Measurements from ENCODE around the gene GRIK3.

GRIK3 gene

DNA sequence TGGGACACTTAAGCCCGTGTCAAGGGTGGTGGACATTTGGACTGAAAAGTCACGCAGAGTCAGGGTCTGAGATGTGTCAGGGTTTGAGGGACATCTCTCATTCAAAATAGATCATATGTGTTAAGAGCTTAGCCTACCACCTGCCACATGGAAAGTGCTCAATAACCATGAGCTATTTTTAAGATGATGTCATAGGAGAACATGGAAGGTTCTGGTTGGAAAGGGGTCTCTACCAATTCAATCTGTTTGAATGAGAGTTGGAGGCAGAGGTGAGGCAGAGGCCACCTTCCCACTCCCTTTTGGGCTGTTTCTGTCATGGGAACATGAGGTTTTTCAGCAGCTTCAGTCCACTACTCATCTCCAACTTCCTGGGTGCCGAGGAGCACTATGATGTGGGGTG, 239.9 kb downstream of the GRIK3 start:
- no peak for TF ChIP-seq REST (IDR thresholded peaks at IDR 0.05; ENCODE audit: low read depth)
- TF ChIP-seq NFIC (IDR thresholded peaks at IDR 0.05): no peak

DNA sequence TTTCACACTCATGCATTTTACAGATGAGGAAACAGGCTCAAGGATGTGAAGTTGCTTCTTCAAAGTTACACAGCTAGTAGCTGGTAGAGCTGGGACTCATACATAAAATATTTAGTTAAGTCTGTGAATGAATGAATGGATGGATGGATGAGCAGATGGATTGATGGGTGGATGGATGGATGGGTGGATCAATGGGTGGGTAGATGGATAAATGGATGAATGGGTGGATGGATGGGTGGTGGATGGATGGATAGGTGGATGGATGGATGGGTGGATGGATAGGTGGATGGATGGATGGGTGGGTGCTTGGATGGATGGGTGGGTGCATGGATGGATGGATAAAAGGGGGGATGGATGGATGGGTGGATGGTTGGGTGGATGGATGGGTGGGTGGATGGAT, 240.9 kb downstream of the GRIK3 start:
- no peak for TF ChIP-seq EGR1 (IDR thresholded peaks at IDR 0.05)
- TF ChIP-seq YY1 (IDR thresholded peaks at IDR 0.05; ENCODE audit: low read depth): no peak
- TF ChIP-seq MAX (IDR thresholded peaks at IDR 0.05): no peak
- TF ChIP-seq ZBTB7A (IDR thresholded peaks at IDR 0.05; ENCODE audit: low read depth): no peak
- no peak for TF ChIP-seq FOXM1 (IDR thresholded peaks at IDR 0.05; ENCODE audit: borderline replicate concordance, low read depth)
- TF ChIP-seq TAF1 (IDR thresholded peaks at IDR 0.05; ENCODE audit: low read depth): no peak
- no peak for TF ChIP-seq RAD21 (IDR thresholded peaks at IDR 0.05; ENCODE audit: low read depth)
- TF ChIP-seq TCF12 (IDR thresholded peaks at IDR 0.05; ENCODE audit: low read depth): no peak
- no peak for TF ChIP-seq CEBPB (IDR thresholded peaks at IDR 0.05)

DNA sequence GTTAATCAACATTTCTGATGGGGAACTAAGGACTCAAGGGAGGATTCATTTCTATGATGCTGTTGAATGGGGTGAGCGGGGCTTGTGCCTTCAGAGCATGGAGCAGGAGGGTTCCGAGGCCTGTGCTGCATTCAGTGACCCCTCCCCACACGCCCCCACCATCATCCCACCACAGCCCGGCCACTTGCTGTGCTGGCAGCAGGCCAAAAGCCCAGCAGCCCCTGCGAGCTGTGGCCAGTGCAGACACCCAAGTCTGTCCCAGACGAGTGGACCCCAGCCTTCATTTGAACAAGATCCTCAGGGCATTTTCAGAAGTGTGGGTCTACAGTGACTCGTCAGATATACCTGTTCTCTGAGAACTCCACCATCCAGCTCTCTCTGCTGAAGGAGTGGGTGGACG, 242.0 kb downstream of the GRIK3 start:
- TF ChIP-seq CREB1 (IDR thresholded peaks at IDR 0.05; ENCODE audit: low read depth) (no peak), CEBPB (IDR thresholded peaks at IDR 0.05) (no peak), MAX (IDR thresholded peaks at IDR 0.05) (no peak), YY1 (IDR thresholded peaks at IDR 0.05; ENCODE audit: low read depth) (no peak), EGR1 (IDR thresholded peaks at IDR 0.05) (no peak), FOXM1 (IDR thresholded peaks at IDR 0.05; ENCODE audit: borderline replicate concordance, low read depth) (no peak), NFIC (IDR thresholded peaks at IDR 0.05) (no peak), RAD21 (IDR thresholded peaks at IDR 0.05; ENCODE audit: low read depth) (no peak), REST (IDR thresholded peaks at IDR 0.05; ENCODE audit: low read depth) (no peak), ZBTB7A (IDR thresholded peaks at IDR 0.05; ENCODE audit: low read depth) (no peak), TCF12 (IDR thresholded peaks at IDR 0.05; ENCODE audit: low read depth) (no peak), TAF1 (IDR thresholded peaks at IDR 0.05; ENCODE audit: low read depth) (no peak), TEAD4 (IDR thresholded peaks at IDR 0.05) (no peak), EP300 (IDR thresholded peaks at IDR 0.05; ENCODE audit: borderline replicate concordance) (no peak)
- TF ChIP-seq, protein P1, sequence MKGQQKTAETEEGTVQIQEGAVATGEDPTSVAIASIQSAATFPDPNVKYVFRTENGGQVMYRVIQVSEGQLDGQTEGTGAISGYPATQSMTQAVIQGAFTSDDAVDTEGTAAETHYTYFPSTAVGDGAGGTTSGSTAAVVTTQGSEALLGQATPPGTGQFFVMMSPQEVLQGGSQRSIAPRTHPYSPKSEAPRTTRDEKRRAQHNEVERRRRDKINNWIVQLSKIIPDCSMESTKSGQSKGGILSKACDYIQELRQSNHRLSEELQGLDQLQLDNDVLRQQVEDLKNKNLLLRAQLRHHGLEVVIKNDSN (IDR thresholded peaks at IDR 0.05): no peak

GRCh38 chr1:36790191-36790590, 244.1 kb downstream of the GRIK3 start:
- TF ChIP-seq EP300 (IDR thresholded peaks at IDR 0.05; ENCODE audit: borderline replicate concordance) (no peak), CREB1 (IDR thresholded peaks at IDR 0.05; ENCODE audit: low read depth) (no peak), REST (IDR thresholded peaks at IDR 0.05; ENCODE audit: low read depth) (no peak)

- TF ChIP-seq MAX (IDR thresholded peaks at IDR 0.05) (no peak), EGR1 (IDR thresholded peaks at IDR 0.05) (no peak), NFIC (IDR thresholded peaks at IDR 0.05) (no peak), CREB1 (IDR thresholded peaks at IDR 0.05; ENCODE audit: low read depth) (no peak), CEBPB (IDR thresholded peaks at IDR 0.05) (no peak), RAD21 (IDR thresholded peaks at IDR 0.05; ENCODE audit: low read depth) (no peak), FOXM1 (IDR thresholded peaks at IDR 0.05; ENCODE audit: borderline replicate concordance, low read depth) (no peak), REST (IDR thresholded peaks at IDR 0.05; ENCODE audit: low read depth) (no peak), EP300 (IDR thresholded peaks at IDR 0.05; ENCODE audit: borderline replicate concordance) (no peak), TAF1 (IDR thresholded peaks at IDR 0.05; ENCODE audit: low read depth) (no peak), TCF12 (IDR thresholded peaks at IDR 0.05; ENCODE audit: low read depth) (no peak), YY1 (IDR thresholded peaks at IDR 0.05; ENCODE audit: low read depth) (no peak), TEAD4 (IDR thresholded peaks at IDR 0.05) (no peak)
- TF ChIP-seq, protein P1 (IDR thresholded peaks at IDR 0.05): no peak
Measured at GRCh38 chr1:36789535-36789934, 244.8 kb downstream of the GRIK3 start.
